Activated naive CD4-positive, alpha-beta T cell treated with anti-CD3 and anti-CD28 coated beads for 36 hours (primary cell): ENCODE data around the gene CDH13. TPM values are rescaled to one million over a fixed set of nuclear protein-coding genes. Genes with fewer than 3 reads are reported as not detected.

ENCODE experiments used
- CTCF ChIA-PET: fragments of 350-600 bp; sonication (Branson Sonifier 250); formaldehyde crosslinking; loops from one replicate; lab custom pipeline; 2021; ENCODE audit warnings: antibody characterized with exemption; lab: Charles Lee
- DNase-seq: peaks from one replicate; pipeline ENCODE4 v3.0.0-alpha.2; 2020
- H3K27ac Mint-ChIP-seq: one replicate; pipeline ENCODE4 v1.8.0; 2021; ENCODE audit warnings: mild to moderate bottlenecking, mixed read lengths
- H3K27me3 Mint-ChIP-seq: one replicate; pipeline ENCODE4 v1.8.0; 2021; ENCODE audit warnings: low read depth, mixed read lengths
- H3K36me3 Mint-ChIP-seq: one replicate; pipeline ENCODE4 v1.8.0; 2021; ENCODE audit warnings: low read depth, mixed read lengths
- H3K4me1 Mint-ChIP-seq: one replicate; pipeline ENCODE4 v1.8.0; 2021; ENCODE audit warnings: low read depth, mixed read lengths
- H3K4me3 Mint-ChIP-seq: one replicate; pipeline ENCODE4 v1.8.0; 2021; ENCODE audit warnings: mild to moderate bottlenecking, moderate library complexity, mixed read lengths
- H3K9me3 Mint-ChIP-seq: one replicate; pipeline ENCODE4 v1.8.0; 2021; ENCODE audit warnings: mixed read lengths
- intact Hi-C: fragments of 100-400 bp; cut with micrococcal nuclease; formaldehyde crosslinking; loops from one replicate; pipeline ENCODE4 v1.15.1; 2023
- total RNA-seq, 2 experiments: library from RNA; stranded (reverse); gene quantifications; one replicate each; pipeline ENCODE4 v1.2.3, GENCODE V29; 2021

CDH13 gene
- total RNA-seq, 2 experiments from 2014 or later, result not detected

GRCh38 chr16:82603784-82604411 is 22.9 kb upstream of the CDH13 start:
- intact Hi-C loops, result no loop called here
- Mint-ChIP-seq H3K27me3 (peaks cover 5% of the 10 kb centered on the region), H3K9me3 (no peaks in the 10 kb centered on the region), H3K36me3 (no peaks in the 10 kb centered on the region), H3K27ac (no peak overlapping the region), H3K4me3 (no peak overlapping the region), H3K4me1 (no peaks in the 10 kb centered on the region)
- CTCF ChIA-PET, result interaction anchor here (0.9 kb wide), 1 partner anchor 306 kb away, joined by 3 read pairs; no protein-coding TSS in a partner anchor
- DNase-seq, result peak; percentile 13

DNA sequence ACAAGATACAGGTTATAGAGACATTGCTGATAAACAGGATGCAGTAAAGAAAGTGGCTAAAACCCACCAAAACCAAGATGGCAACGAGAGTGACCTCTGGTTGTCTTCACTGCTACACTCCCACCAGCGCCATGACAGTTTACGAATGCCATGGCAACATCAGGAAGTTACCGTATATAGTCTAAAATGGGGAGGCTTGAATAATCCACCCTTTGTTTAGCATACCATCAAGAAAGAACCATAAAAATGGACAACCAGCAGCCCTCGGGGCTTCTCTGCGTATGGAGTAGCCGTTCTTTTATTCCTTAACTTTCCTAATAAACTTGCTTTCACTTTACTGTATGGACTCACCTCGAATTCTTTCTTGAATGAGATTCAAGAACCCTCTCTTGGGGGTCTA is 21.7 kb upstream of the CDH13 start:
- H3K27ac Mint-ChIP-seq, result no peak overlapping the region
- no peaks in the 10 kb centered on the region for H3K36me3 Mint-ChIP-seq
- intact Hi-C loops, result no loop called here
- H3K4me1 Mint-ChIP-seq, result no peaks in the 10 kb centered on the region
- no peaks in the 10 kb centered on the region for H3K9me3 Mint-ChIP-seq
- CTCF ChIA-PET, result no interaction called here
- peaks cover 7% of the 10 kb centered on the region for H3K27me3 Mint-ChIP-seq
- no peak for DNase-seq
- H3K4me3 Mint-ChIP-seq, result no peak overlapping the region

DNA sequence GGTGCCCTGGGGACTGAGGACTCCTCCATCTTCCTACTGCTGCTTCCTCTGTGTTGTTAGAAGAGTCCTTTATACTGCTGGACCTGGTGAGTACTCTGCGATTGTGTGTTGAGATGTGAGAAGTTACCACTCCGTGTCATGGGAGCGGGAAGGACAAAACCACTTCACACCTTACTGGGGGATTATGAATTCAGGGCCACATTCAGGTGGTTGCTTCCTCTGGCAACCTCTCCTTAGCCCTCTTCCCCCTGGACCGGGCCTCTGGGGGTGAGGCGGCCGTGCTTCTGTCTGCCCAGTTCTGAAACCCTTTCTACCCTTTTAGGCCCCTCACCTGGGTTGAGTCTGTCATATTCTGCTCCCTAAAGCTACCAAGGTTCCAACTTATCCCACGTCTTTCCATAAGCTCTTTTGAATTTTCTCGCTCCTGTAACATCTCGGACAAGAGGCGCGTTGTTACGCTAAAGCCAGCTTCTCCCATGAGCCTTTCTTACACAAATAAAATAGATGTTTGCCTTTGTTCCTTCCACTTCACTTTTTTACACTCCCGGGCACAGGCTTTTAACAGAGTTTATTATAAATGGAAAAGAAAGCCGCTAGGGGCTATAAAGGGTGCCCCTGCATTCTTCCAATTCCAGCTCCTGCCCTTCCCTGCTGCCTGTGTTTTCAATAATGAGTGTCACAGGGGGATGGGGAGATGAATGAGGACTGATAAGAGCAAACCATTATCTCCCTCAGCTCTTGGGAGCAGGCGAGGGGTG is 20.7 kb upstream of the CDH13 start:
- H3K4me3 Mint-ChIP-seq, result no peak overlapping the region
- H3K27me3 Mint-ChIP-seq, result peaks cover 7% of the 10 kb centered on the region
- intact Hi-C loops, result no loop called here
- CTCF ChIA-PET, result interaction anchor here (0.5 to 0.8 kb wide), 2 partner anchors 36 to 119 kb away, joined by 3 read pairs; no protein-coding TSS in a partner anchor
- H3K9me3 Mint-ChIP-seq, result no peaks in the 10 kb centered on the region
- H3K27ac Mint-ChIP-seq, result no peak overlapping the region
- H3K4me1 Mint-ChIP-seq, result no peaks in the 10 kb centered on the region
- no peaks in the 10 kb centered on the region for H3K36me3 Mint-ChIP-seq
- no peak for DNase-seq

- Mint-ChIP-seq H3K27me3 (peaks cover 7% of the 10 kb centered on the region), H3K36me3 (no peaks in the 10 kb centered on the region), H3K27ac (no peak overlapping the region), H3K9me3 (no peaks in the 10 kb centered on the region), H3K4me1 (no peaks in the 10 kb centered on the region), H3K4me3 (no peak overlapping the region)
- CTCF ChIA-PET, result no interaction called here
- DNase-seq, result no peak
- intact Hi-C loops, result no loop called here
These were observed 17.6 kb upstream of the CDH13 start for GRCh38 chr16:82609140-82609539.

- peaks cover 7% of the 10 kb centered on the region for H3K27me3 Mint-ChIP-seq
- intact Hi-C loops, result no loop called here
- H3K9me3 Mint-ChIP-seq, result no peaks in the 10 kb centered on the region
- H3K4me1 Mint-ChIP-seq, result no peaks in the 10 kb centered on the region
- DNase-seq, result no peak
- no peak overlapping the region for H3K27ac Mint-ChIP-seq
- CTCF ChIA-PET, result no interaction called here
- no peak overlapping the region for H3K4me3 Mint-ChIP-seq
- no peaks in the 10 kb centered on the region for H3K36me3 Mint-ChIP-seq
These were observed 14.5 kb upstream of the CDH13 start for GRCh38 chr16:82612263-82612662.

DNA sequence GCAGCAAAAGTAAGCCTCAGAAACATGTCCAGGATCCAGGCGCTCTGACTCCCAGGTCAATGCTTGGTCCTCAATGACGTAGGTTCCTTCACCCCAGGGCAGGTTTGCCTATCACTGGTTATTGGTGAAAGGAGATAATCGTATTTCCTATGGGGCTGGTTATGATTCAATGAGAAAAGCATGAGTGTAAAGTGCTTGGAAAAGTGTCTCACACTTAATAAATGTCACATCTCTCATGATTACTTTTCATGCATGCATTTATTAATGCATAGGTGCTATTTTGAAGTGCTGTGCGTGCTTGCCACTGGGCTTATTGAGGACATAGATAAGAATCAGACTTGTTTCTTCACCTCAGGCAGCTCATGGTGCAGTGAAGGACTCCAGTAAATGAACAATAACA is 10.4 kb upstream of the CDH13 start:
- Mint-ChIP-seq H3K4me1 (no peaks in the 10 kb centered on the region), H3K9me3 (no peaks in the 10 kb centered on the region), H3K4me3 (no peak overlapping the region), H3K27me3 (peaks cover 3% of the 10 kb centered on the region), H3K27ac (no peak overlapping the region), H3K36me3 (no peaks in the 10 kb centered on the region)
- intact Hi-C loops, result no loop called here
- CTCF ChIA-PET, result no interaction called here
- DNase-seq, result no peak

GRCh38 chr16:82621781-82622180 is 5.0 kb upstream of the CDH13 start:
- CTCF ChIA-PET, result interaction anchor here (1.4 kb wide), 1 partner anchor 18 kb away, joined by 3 read pairs; no protein-coding TSS in a partner anchor
- Mint-ChIP-seq H3K36me3 (no peaks in the 10 kb centered on the region), H3K4me1 (no peaks in the 10 kb centered on the region), H3K27me3 (peaks cover 29% of the 10 kb centered on the region), H3K9me3 (no peaks in the 10 kb centered on the region), H3K27ac (no peak overlapping the region), H3K4me3 (no peak overlapping the region)
- intact Hi-C loops, result no loop called here
- no peak for DNase-seq

- CTCF ChIA-PET, result interaction anchor here (1.4 kb wide), 1 partner anchor 17 kb away, joined by 3 read pairs; no protein-coding TSS in a partner anchor
- Mint-ChIP-seq H3K27ac (no peak overlapping the region), H3K4me3 (no peak overlapping the region), H3K4me1 (peaks cover 2% of the 10 kb centered on the region), H3K9me3 (no peaks in the 10 kb centered on the region), H3K27me3 (peaks cover 36% of the 10 kb centered on the region), H3K36me3 (no peaks in the 10 kb centered on the region)
- intact Hi-C loops, result no loop called here
- DNase-seq, result no peak
These were observed 3.5 kb upstream of the CDH13 start for GRCh38 chr16:82623241-82623640.

GRCh38 chr16:82625066-82625968 is 1.5 kb upstream of the CDH13 start:
- H3K9me3 Mint-ChIP-seq, result no peaks in the 10 kb centered on the region
- CTCF ChIA-PET, result no interaction called here
- no peaks in the 10 kb centered on the region for H3K36me3 Mint-ChIP-seq
- peaks cover 51% of the 10 kb centered on the region for H3K27me3 Mint-ChIP-seq
- peaks cover 2% of the 10 kb centered on the region for H3K4me1 Mint-ChIP-seq
- no peak overlapping the region for H3K27ac Mint-ChIP-seq
- no peak for DNase-seq
- intact Hi-C loops, result no loop called here
- H3K4me3 Mint-ChIP-seq, result no peak overlapping the region

DNA sequence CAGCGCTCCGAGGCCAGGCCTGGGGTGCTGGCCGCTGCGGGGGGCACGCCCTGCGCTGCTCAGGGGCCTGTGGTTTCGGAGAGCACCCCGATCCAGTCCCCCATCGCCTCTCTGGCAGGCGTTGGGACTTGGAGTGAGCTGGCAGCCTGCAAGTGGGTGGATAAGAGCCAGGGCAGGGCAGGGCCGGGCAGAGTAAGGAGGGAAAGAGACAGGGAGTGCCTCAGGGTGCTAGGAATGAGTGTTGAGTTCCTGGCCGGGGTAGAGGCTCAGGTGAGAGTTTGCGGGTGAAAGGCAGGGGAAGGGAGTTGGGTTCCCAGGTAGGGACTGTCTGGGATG is 1.3 kb downstream of the CDH13 start:
- Mint-ChIP-seq H3K4me1 (peaks cover 2% of the 10 kb centered on the region), H3K4me3 (no peak overlapping the region), H3K9me3 (no peaks in the 10 kb centered on the region), H3K27ac (no peak overlapping the region), H3K27me3 (peaks cover 56% of the 10 kb centered on the region), H3K36me3 (no peaks in the 10 kb centered on the region)
- intact Hi-C loops, result no loop called here
- no peak for DNase-seq
- CTCF ChIA-PET, result interaction anchor here (0.7 kb wide), 1 partner anchor 13 kb away, joined by 3 read pairs; no protein-coding TSS in a partner anchor

DNA sequence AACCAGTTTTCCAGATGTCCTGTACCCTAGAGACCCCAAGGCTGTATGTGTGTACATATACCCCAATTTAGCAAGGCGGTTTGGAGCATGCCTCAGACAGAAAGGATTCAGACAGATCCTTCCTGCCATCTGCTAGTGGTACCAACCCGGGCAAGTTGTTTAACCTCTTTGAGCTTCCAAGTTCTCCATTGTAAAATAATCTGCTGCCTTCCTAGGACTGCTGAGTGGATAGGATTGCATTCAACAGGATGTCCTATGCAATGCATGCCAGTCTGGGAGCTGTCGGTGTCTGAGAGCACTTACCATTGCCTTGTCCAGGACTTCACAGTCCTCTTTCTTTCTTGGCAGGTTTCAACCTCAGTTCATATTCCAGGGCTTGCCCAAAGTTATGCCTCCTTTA is 1.9 kb downstream of the CDH13 start:
- no peak for DNase-seq
- intact Hi-C loops, result no loop called here
- H3K9me3 Mint-ChIP-seq, result no peaks in the 10 kb centered on the region
- CTCF ChIA-PET, result interaction anchor here (0.7 kb wide), 1 partner anchor 12 kb away, joined by 3 read pairs; no protein-coding TSS in a partner anchor
- no peak overlapping the region for H3K4me3 Mint-ChIP-seq
- H3K36me3 Mint-ChIP-seq, result no peaks in the 10 kb centered on the region
- H3K27ac Mint-ChIP-seq, result no peak overlapping the region
- peaks cover 56% of the 10 kb centered on the region for H3K27me3 Mint-ChIP-seq
- peaks cover 2% of the 10 kb centered on the region for H3K4me1 Mint-ChIP-seq

GRCh38 chr16:82629441-82630027 is 2.8 kb downstream of the CDH13 start:
- H3K4me1 Mint-ChIP-seq, result peaks cover 2% of the 10 kb centered on the region
- no peak overlapping the region for H3K27ac Mint-ChIP-seq

More at GRCh38 chr16:82629441-82630027, 2.8 kb downstream of the CDH13 start:
- peaks cover 50% of the 10 kb centered on the region for H3K27me3 Mint-ChIP-seq
- no peak overlapping the region for H3K4me3 Mint-ChIP-seq
- no peaks in the 10 kb centered on the region for H3K36me3 Mint-ChIP-seq
- no peak for DNase-seq
- no peaks in the 10 kb centered on the region for H3K9me3 Mint-ChIP-seq
- CTCF ChIA-PET, result no interaction called here
- intact Hi-C loops, result loop anchor here (5.0 kb wide), 2 partner anchors 88 to 588 kb away; no protein-coding TSS in a partner anchor
